Skin epidermis (tissue), 12 donors: ENCODE results near the gene IFT57.
A peak's percentile ranks its signal among the peaks of the same experiment; 100 is the strongest.

Experiments
- H3K27ac ChIP-seq, 21 experiments: fragments of 200-600 bp; sonication (generic) in 11 of 21; one replicate each; pipeline ENCODE4 v1.5.0; 2020; ENCODE audit warnings: mild to moderate bottlenecking in 3 of 21, inconsistent platforms in 2 of 21, moderate library complexity in 2 of 21
- H3K4me3 ChIP-seq, 7 experiments: fragments of 200-600 bp; sonication (generic) in 2 of 7; one replicate each; pipeline ENCODE4 v1.5.0; 2020; ENCODE audit warnings: inconsistent platforms in 2 of 7, mild to moderate bottlenecking in 2 of 7, moderate library complexity in 1 of 7

IFT57 gene

GRCh38 chr3:108131475-108132134 is 90.6 kb downstream of the IFT57 start:
- Histone ChIP-seq H3K4me3 (no peak overlapping the region), H3K27ac (peak overlapping the region in 19 of 21 experiments; percentile 15 to 81 (median 68))

GRCh38 chr3:108130701-108131474 is 91.3 kb downstream of the IFT57 start:
- peak overlapping the region in 16 of 21 experiments; percentile 58 to 81 (median 72) for H3K27ac ChIP-seq
- H3K4me3 ChIP-seq: no peak overlapping the region

GRCh38 chr3:108130236-108130635 is 92.0 kb downstream of the IFT57 start:
- no peak overlapping the region for H3K4me3 ChIP-seq
- H3K27ac ChIP-seq: peak overlapping the region in 5 of 21 experiments; percentile 24 to 75 (median 40)

GRCh38 chr3:108127301-108127988 is 94.8 kb downstream of the IFT57 start:
- H3K27ac ChIP-seq: peak overlapping the region in 12 of 21 experiments; percentile 2 to 88 (median 62)

GRCh38 chr3:108126348-108126747 is 95.9 kb downstream of the IFT57 start:
- H3K4me3 ChIP-seq: peak overlapping the region in 1 of 7 experiments; percentile 1
- peak overlapping the region in 10 of 21 experiments; percentile 19 to 88 (median 61) for H3K27ac ChIP-seq

More at GRCh38 chr3:108127301-108127988, 94.8 kb downstream of the IFT57 start:
- H3K4me3 ChIP-seq: no peak overlapping the region

GRCh38 chr3:108125550-108126071 is 96.6 kb downstream of the IFT57 start:
- Histone ChIP-seq H3K4me3 (peak overlapping the region in 1 of 7 experiments; percentile 1), H3K27ac (peak overlapping the region in 14 of 21 experiments; percentile 19 to 88 (median 67))

GRCh38 chr3:108125153-108125543 is 97.1 kb downstream of the IFT57 start:
- peak overlapping the region in 14 of 21 experiments; percentile 19 to 88 (median 68) for H3K27ac ChIP-seq

GRCh38 chr3:108124337-108125152 is 97.7 kb downstream of the IFT57 start:
- peak overlapping the region in 18 of 21 experiments; percentile 15 to 88 (median 62) for H3K27ac ChIP-seq
- H3K4me3 ChIP-seq: no peak overlapping the region

More at GRCh38 chr3:108125153-108125543, 97.1 kb downstream of the IFT57 start:
- H3K4me3 ChIP-seq: peak overlapping the region in 1 of 7 experiments; percentile 1

GRCh38 chr3:108123326-108123725 is 98.9 kb downstream of the IFT57 start:
- Histone ChIP-seq H3K4me3 (no peak overlapping the region), H3K27ac (peak overlapping the region in 3 of 21 experiments; percentile 77 to 88 (median 87))

GRCh38 chr3:108122276-108122675 is 99.9 kb downstream of the IFT57 start:
- Histone ChIP-seq H3K4me3 (no peak overlapping the region), H3K27ac (no peak overlapping the region)

GRCh38 chr3:108119398-108120104 is 102.7 kb downstream of the IFT57 start:
- Histone ChIP-seq H3K4me3 (no peak overlapping the region), H3K27ac (no peak overlapping the region)

GRCh38 chr3:108118038-108118768 is 104.0 kb downstream of the IFT57 start:
- H3K27ac ChIP-seq: no peak overlapping the region
- H3K4me3 ChIP-seq: no peak overlapping the region

- no peak overlapping the region for H3K27ac ChIP-seq
- H3K4me3 ChIP-seq: no peak overlapping the region
Measured at GRCh38 chr3:108117241-108117775, 104.9 kb downstream of the IFT57 start.

GRCh38 chr3:108114423-108115065 is 107.7 kb downstream of the IFT57 start:
- no peak overlapping the region for H3K4me3 ChIP-seq
- H3K27ac ChIP-seq: peak overlapping the region in 4 of 21 experiments; percentile 4 to 59 (median 38)

GRCh38 chr3:108113975-108114374 is 108.2 kb downstream of the IFT57 start:
- peak overlapping the region in 3 of 21 experiments; percentile 26 to 59 (median 49) for H3K27ac ChIP-seq
- no peak overlapping the region for H3K4me3 ChIP-seq

- H3K27ac ChIP-seq: no peak overlapping the region
- no peak overlapping the region for H3K4me3 ChIP-seq
Measured at GRCh38 chr3:108110934-108111333, 111.3 kb downstream of the IFT57 start.
